ENCODE results near the gene TESK1.
"Not testable (repeated sequence)": the region's sequence is repeated elsewhere in the genome, so short reads cannot be mapped to it uniquely, and the experiment has no call there.

Gene TESK1

DNA sequence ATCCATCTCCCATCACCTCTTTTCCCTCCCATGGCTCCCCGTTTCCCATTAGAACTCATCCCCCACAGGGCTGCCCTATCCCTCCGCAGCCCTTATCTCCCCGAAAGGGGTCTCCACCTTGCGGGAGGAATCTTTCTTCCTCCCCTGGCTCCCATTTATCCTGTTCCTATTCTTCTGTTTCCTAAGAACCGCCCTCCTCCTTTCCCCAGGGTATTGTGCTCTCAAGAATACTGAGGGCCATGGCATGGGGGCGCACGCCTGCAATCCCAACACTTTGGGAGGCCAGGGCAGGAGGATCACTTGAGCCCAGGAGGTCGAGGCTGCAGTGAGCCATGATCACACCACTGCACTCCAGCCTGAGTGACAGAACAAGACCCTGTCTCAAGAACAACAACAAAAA lies 12.5 kb downstream of the TESK1 start:
- DNase-seq, result no peak

DNA sequence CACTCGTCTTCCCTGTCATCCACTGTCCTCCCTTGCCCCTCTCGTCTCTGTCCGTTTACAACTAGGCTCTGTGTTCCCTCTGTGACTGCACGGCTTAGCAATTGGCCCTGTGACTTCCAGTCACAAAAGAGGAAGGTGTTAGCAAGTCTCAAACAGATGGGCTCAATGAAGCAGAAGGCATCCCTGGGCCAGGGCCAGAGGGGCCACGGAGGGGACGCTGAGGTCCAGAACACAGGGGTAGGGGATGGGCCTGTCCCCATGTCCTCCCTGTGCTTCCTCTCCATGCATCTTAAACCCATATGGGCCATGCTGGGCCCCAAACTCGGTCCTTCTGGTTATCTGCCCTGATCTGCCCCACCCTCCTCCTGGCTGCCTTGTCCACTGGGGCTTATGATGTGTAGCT lies 13.3 kb downstream of the TESK1 start, which contains the start of gene CD72:
CD72 (minus strand) TSS at position 89 of the 403 bp plus-strand sequence. CDS start 110 bp downstream, outside the sequence.
- DNase-seq, result no peak

DNA sequence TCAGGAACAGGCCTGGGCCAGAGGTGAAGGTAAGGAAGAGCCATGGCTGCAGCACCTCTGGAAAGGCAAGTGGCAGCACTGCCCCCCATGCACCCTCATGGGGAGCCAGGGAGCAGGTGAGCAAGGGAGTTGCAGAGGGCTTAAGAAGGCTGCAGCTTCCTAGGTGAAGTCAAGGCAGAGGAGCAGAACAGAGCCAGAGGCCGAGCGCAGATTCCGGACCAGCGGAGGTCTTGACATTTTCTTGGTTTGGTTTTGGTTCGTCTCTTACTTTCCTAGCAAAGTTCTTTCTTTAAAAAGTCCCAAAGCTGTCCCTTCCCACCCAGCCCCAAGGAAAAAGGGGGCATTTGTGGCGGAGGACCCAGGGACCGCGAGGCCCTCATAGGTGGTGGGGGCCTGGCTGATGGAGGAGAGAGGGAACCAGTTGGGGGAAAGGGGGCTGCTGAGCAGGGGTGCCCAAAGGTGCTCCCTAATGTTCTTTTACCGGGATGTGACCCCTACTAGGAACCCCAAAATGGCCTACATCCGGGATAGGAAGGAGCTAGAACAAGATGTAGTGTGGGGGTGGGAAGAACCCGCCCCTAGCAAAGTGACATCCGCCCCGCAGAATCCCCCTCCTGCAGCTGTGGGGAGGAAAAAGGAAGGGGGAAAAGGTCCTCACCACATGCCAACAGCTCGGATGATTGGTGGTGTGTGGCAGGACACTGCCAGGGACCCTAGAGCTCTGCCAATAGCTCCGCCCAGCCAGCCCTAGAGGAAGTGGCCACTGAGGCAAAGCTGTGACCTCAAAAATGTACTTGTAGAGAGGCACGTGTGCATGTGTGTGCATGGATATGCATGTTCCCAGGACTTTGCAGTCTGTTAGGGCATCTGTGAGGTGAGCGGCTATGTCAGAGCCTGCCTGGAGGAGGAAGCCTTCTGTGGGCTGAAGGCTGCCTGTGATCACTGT lies 14.1 kb downstream of the TESK1 start:
- DNase-seq, result no peak

DNA sequence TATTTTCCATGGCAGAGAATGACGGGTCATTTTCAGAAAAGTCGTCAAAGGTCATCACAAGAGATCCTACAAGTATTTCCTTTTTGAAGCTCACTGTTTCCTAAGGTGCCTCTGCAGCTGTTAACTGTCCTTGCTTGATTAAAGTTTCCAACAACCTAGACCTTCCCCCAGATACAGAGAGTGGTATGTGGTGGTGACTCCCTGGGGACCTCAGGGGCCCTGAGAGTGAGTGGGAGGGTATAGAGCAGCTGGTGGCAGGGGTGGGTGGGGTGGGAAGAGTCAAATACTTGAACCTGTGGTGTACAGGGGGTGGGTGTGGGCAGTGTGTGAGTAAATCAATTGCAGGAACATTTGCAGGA lies 14.7 kb downstream of the TESK1 start:
- DNase-seq, result no peak

DNA sequence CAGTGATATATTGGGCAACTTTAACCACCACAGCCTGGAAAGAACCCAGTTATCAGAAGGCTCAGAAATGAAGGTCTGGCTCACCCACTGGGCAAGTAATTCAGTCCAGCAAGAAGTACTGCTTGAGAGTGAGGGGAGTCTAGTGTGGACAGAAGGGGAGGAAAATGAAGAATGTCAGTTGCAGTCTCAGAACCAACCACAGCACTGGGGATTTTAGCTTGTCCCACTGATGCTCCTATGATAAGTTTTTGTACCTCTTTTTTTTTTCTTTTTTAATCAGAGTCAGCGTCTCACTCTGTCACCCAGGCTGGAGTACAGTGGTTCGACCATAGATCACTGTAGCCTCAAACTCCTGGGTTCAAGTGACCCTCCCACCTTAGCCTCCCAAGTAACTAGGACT lies 22.5 kb downstream of the TESK1 start:
- DNase-seq, result no peak

DNA sequence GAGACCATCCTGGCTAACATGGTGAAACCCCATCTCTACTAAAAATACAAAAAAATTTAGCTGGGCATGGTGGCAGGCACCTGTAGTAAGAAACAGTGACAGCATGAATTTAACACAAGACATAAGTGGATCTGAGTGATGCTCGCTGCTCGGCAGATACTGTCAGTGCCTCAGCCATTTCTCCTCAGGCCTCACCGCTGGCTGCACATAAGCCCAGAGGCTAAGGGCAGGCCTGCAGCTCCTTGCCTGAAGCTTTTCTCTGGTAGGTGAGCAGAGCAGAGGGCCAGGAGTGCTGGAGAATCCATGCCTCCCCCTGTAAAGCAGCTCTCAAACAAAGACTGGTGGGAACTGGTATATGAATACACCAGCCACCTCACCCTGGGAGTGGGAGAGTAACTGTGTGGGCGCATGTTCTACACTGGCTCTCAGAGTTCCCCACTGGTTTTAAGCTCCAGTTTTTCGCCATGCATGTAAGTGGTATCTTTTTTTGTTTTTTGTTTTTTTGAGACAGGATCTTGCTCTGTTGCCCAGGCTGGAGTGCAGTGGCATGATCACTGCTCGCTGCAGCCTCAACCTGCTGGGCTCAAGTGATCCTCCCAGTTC lies 23.4 kb downstream of the TESK1 start:
- no peak for DNase-seq

DNA sequence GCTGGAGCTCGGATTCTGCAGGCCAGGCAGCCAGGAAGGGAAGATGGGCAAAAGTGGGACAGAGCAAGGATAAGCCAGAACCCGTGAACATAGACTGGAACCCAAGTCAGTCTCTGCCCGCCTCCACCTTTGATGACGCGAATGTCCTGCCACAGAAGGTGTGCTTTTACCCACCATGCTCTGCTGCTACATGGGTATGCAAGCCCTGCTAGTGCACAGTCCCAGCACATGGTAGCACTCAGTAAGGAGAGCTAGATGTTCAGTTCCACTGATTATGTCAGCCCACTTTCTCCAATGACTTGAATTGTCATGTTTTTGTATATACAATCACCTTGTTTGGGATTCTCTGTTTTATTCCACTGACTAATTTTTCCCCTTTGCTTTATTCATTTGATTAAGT lies 24.5 kb downstream of the TESK1 start:
- no peak for DNase-seq

DNA sequence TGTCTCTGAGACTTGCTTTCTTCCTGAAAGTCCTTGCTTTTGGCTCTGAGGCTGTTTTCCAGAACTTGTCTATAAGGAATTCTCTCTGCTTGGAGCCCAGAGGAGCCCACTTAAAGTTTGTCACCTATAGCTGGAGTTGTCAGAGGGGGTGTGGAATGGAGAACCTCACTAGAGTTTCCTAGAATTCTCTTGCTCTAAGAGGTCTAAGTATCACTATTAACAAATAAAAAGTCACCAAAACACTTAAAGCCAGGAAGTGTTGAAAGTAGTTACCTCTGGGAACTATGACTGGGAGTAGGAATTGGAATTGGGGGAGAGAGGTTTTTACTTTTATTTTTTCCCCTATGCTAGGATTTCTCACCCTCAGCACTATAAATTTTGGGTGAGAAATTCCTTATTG lies 30.7 kb downstream of the TESK1 start:
- DNase-seq, result no peak

DNA sequence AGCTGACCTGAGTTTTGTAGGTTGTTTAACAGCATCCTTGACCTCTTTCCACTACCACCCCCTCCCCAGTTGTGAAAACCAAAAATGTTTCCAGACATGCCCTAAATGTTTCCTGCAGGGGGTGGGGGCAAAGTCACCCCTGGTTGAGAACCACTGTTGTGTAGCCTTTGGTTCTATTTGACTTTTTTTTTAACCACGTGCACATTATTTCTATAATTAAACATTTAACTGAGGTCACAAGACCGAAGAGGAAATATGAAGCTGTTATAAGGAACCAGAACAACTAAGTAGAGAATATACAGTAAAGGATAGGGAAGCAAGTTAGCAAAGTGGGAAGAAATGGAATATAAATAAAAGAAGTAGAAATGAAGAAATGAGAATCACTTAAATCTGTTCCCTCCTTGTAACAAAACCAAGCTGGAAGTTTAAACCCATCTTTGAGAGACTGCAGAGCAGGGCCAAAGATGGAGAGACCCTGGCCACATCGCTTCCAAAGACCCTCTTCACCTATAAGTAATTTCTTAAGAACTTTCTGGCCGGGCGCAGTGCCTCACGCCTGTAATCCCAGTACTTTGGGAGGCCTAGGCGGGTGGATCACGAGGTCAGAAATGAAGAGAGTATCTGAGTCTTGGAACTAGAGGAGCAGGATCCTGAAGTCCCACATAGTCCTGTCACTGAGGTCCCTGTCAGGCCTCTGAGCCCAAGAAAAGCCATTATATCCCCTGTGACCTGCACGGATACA lies 31.2 kb downstream of the TESK1 start:
- no peak for DNase-seq

DNA sequence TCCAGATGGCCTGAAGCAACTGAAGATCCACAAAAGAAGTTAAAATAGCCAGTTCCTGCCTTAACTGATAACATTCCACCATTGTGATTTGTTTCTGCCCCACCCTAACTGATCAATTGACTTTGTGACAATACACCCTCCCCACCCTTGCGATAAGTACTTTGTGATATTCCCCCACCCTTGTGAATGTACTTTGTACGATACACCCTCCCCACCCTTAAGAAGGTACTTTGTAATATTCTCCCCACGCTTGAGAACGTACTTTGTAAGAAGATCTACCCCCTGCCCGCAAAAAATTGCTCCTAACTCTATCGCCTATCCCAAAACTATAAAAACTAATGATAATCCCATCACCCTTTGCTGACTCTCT lies 31.8 kb downstream of the TESK1 start:
- DNase-seq, result not testable (repeated sequence)

DNA sequence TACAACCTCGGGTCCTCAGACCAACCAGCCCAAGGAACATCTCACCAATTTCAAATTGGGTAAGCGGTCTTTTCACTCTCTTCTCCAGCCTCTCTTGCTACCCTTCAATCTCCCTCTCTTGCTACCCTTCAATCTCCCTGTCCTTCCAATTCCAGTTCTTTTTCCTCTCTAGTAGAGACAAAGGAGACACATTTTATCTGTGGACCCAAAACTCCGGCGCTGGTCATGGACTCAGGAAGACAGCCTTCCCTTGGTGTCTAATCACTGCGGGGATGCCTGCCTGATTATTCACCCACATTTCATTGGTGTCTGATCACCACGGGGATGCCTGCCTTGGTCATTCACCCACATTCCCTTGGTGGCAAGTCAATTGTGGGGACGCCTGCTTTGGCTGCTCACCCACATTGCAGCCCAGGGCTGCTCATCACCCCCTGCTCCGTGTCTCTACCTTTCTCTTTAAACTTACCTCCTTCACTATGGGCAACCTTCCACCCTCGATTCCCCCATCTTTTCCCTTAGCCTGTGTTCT lies 32.4 kb downstream of the TESK1 start:
- DNase-seq, result not testable (repeated sequence)

DNA sequence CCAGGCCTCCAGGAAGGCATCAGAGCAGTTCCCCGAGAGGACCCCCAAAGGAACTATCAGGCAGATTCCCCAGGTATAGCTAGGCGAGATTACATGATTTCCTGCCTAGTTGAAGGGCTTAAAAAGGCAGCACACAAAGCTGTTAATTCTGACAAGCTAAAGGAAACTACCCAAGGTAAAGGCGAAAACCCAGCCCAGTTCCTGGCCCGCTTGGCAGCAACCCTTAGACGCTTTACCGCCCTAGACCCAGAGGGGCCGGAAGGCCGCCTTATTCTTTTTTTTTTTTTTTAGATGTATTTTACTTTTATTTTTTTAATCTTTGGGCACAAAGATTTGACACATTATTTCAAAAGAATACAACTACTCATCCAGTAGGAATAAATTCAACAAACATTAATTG lies 33.7 kb downstream of the TESK1 start:
- DNase-seq, result not testable (repeated sequence)

DNA sequence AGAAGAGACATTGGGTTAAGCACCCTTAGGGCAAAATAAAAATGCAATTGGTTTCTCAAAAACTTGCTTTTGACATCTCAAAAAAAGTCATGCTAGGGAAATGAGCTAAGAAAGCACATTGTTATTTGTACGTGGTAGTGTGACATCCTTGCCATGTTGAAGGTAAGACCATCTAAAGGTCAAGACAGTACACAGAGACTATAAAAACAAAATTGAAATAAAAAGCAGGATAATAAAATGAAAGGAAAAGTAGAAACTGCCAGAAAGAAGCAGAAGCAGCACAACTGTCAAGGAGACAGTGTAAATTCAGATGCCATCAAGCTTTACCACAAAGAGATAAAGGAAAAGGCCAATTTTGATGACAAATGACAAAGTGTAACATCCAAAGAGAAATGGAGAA lies 34.2 kb downstream of the TESK1 start:
- DNase-seq, result not testable (repeated sequence)

DNA sequence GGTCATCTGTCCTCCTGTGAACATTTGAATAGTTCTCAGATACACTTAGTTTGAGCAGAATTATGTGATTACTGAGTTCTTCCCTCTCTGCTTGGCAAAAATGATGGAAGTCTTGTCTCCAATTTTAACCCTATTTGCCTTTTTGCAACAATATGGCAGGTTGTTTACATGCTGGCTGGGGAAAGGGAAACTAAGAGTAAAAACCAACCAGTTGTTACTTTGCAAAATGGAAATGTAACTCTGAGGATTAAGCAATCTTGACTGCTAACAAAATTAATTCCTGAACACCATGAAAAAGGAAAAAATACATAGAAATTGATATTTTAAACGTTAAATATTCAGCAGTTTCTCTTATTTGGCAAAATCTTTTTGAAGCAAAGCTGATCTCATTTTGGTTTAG lies 34.6 kb downstream of the TESK1 start:
- DNase-seq, result no peak

DNA sequence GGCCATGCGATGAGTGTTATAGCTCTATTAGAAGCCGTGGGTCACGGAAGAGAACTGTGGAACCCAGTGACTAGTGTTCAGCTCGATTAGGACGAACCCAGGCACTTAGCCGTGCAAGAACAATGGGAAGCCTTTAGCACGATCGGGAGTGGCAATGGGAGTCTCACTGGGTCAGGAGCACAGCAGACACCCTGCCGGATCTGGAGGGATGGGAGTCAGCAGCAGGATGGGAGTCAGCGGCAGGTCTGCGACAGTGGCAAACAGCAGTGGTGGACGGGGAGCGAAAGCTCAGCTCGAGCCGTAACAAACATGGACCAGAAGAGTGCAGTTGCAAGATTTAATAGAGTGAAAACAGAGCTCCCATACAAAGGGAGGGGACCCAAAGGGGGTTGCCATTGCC lies 35.4 kb downstream of the TESK1 start:
- not testable (repeated sequence) for DNase-seq

DNA sequence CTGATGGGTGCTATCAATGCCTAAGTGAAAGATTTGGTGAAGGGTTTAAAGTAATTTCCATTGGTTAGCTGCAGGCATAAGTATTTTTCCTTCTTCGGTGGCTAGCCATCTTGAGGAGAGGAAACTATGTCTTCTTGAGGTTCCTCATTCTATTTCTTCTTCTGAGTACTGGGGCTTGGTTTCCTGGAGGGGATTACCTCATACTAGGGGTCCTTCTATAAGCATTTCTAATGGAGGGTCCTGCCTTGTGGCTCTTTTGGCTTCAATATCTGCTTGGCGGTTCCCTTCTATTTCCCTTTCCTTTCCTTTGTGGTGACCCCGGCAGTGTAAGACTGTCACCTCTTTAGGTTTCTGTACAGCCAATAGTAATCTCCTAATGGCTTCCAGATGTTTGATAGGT lies 36.4 kb downstream of the TESK1 start:
- DNase-seq, result not testable (repeated sequence)

DNA sequence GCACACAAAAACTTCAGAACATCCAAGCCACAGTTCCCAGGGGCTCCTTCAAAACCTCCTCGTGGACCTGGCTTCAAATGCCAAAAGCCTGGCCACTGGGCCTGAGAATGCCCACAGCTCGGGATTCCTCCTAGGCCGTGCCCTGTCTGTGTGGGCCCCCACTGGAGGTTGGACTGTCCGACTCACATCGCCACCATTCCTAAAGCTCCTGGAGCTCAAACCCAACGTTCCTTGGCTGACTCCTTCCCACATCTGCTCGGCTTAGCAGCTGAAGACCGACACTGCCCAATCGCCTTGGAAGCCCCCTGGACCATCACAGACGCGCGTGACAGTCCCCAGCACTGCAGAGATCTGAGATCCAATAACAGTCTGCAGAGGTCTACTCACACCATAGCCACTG lies 38.0 kb downstream of the TESK1 start:
- DNase-seq, result no peak

DNA sequence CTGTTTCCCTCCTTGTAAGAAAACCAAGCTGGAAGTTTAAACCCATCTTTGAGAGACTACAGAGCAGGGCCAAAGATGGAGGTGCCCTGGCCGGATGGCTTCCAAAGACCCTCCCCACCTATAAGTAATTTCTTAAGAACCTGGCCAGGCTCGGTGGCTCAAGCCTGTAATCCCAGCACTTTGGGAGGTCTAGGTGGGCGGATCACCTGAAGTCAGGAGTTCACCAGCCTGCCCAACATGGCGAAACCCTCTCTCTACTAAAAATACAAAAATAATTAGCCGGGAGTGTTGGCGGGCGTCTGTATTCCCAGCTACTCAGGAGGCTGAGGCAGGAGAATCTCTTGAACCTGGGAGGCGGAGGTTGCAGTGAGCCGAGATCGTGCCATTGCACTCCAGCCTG lies 40.7 kb downstream of the TESK1 start:
- not testable (repeated sequence) for DNase-seq

DNA sequence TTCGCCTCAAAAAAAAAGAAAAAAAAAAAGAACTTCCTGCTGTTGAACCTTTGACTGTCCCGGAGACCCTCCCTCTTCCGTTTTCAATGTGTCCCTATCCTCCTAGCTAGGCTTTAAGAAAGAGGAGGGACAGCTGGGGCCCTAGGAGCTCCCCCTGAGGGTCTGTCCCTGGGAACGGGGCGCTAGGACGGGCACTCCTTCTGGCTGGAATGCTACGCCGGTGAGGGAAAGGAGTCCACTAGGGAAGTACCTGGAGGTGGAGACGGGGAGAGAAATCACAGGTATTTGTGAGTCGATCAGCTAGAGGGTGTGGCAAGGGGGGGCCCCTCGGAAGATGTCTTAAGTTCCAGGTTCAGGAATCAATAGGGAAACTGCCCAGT lies 41.1 kb downstream of the TESK1 start:
- DNase-seq, result no peak

DNA sequence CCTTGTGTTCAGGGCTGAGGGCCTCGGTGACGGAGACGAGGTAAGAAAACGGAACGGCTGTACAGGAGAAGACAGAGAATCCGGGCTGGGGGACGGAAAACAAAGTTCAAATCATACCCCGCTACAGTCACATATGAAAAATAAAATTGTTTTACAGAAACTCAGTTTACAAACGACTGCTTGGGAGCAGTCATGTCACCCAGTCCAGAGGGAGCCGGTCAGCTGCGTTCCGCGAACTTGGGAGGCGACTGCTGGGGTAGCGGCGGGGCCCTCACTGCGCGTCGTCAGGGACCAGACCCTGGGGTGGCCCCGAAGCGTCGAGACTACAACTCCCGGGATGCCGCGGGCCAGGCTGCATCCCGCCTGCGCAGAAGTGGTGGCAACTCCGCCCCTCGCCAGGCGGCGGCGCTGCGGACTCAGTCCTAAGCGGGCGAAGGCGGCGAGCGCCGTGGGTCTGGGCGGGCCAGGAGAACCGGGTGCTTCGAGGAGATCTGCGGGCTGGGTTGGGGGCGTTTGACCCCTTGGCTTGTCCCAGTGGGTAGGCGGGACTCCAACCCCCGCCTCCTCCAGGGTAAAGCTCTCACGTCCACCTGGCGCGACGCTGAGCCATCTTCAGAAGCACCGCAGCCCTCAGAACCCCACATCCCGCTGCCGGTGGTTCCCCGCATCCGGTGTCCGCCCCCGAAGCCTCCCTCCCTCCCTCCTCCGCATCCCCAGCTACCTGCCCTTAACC lies 41.6 kb downstream of the TESK1 start:
- peak; percentile 91 for DNase-seq

DNA sequence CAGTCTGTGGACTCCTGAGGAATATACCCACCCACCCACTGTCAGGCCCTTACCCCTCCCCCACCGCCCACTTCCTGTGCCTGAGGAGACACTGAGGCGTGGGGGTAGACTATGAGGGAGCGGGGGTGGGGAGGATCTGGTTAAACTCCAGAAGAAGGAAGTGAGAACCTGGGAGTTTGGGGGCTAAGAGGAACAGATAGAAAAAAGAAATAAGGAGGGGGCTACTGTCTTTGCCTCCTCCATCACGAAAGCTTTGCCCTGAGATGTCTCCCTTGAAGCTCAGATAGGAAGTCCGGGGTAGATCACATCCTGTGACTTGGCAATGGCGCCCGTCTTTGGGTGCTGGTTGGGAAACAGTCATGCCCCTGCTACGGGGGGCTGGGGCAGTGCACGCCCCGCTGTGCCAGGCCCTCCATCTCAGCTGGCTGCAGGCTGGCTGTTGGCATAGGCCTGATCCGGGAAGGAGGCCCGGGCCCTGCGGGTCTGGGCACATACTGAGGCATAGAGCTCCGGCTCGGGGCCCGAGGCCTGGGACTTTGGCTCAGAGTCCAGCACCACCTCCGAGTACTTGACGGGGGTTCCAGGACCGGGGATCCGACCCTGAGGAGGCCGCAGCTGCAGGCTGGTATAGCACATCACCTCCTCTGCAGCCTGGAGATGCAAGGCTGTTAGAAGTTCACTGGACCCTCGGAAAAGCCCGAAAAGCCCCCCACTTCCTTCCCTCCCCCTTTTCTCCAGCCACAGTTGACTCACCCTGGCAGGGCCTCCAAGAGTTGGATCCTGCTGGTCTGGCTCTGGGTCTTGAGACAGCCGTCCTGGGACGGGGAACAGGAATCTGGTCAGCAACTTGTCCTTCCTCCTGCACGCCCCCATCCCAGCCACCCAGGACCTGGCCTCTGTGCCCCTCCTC lies 44.6 kb downstream of the TESK1 start:
- DNase-seq, result no peak

Measured in 8988T (cell line).